Activated B cell treated with CpG ODN at 0.5 μM for 24 hours (primary cell): ENCODE measurements around the gene DYNLT1. TPM values are rescaled to one million over a fixed set of nuclear protein-coding genes. Genes with fewer than 3 reads are reported as not detected.

Experiments
- ATAC-seq: fragments of 200-7000 bp; cut with Tn5 transposase; one replicate; pipeline ENCODE4 v1.10.0; 2021; ENCODE audit warnings: low read depth, mild to moderate bottlenecking, moderate library complexity
- CTCF ChIA-PET: fragments of 350-600 bp; sonication (Branson Sonifier 250); formaldehyde crosslinking; loops from one replicate; lab custom pipeline; 2021; ENCODE audit warnings: antibody characterized with exemption; lab: Charles Lee
- POLR2A ChIA-PET: fragments of 350-600 bp; sonication (Branson Sonifier 250); formaldehyde crosslinking; loops from one replicate; lab custom pipeline; 2021; ENCODE audit warnings: antibody characterized with exemption; lab: Charles Lee
- DNase-seq: peaks from one replicate; pipeline ENCODE4 v3.0.0; 2022
- H3K27ac Mint-ChIP-seq: one replicate; pipeline ENCODE4 v1.8.0; 2020; ENCODE audit warnings: mixed read lengths
- H3K27me3 Mint-ChIP-seq: one replicate; pipeline ENCODE4 v1.8.0; 2021; ENCODE audit warnings: mixed read lengths
- H3K36me3 Mint-ChIP-seq: one replicate; pipeline ENCODE4 v1.8.0; 2021; ENCODE audit warnings: low read depth, mixed read lengths
- H3K4me1 Mint-ChIP-seq: one replicate; pipeline ENCODE4 v1.8.0; 2021; ENCODE audit warnings: mixed read lengths
- H3K4me3 Mint-ChIP-seq: one replicate; pipeline ENCODE4 v1.8.0; 2020; ENCODE audit warnings: mild to moderate bottlenecking, mixed read lengths
- H3K9me3 Mint-ChIP-seq: one replicate; pipeline ENCODE4 v1.8.0; 2020; ENCODE audit warnings: mixed read lengths
- intact Hi-C: fragments of 100-400 bp; cut with micrococcal nuclease; formaldehyde crosslinking; loops from one replicate; pipeline ENCODE4 v1.15.1; 2024
- total RNA-seq: library from RNA; stranded (reverse); gene quantifications from 2 replicates; pipeline ENCODE4 v1.2.3, GENCODE V29; 2022
- TF ChIP-seq, protein P1 (sequence below): fragments of 200-600 bp; IDR thresholded peaks from one replicate; pipeline ENCODE4 v1.8.0; 2022; ENCODE audit warnings: antibody characterized with exemption, mild to moderate bottlenecking

Gene DYNLT1
- total RNA-seq, 1 donor from 2014 or later: 43.9 TPM

DNA sequence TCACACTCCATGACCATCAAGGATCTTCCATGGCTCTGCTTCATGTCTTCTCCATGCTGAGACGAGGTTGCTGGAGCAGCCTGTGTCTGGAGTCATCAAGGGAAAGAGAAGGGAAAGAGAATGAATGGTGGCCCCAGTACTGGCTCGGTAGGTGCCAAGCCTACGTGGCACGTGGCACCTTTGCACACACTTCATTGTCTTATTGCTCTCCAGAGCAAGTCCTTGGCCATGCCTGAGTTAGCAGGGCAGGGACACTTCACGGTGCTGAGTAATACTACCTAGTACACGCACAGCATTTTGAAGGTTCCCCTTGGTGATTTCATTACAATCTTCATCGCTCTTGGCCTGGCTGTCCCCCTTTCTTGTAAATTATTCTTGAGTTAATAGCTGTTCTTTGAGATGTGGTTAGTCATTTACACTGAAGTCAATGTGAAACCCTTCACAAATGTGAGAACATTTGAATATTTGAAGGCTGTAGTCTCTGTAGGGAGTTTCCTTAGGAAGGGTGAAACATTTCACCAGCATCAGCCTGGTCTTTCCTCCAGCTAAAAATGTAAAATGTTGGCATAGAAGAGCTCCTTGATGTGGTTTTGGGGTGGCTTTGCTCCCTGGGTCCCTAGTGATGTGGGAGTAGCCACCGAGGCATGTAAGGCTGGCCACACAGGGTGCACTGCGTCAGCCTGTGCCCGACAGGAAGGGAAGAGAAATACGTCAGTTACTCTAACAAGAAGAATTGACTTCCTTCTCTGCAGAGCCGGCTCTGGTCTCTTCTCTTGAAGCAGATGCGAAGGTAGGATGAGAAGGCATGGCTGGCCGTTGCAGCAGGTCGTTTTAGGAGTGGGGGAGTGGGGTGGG lies 5.0 kb upstream of the DYNLT1 start, which contains the start of gene SYTL3:
Gene SYTL3, plus strand, starts transcription at position 766 of the 855 bp plus-strand sequence. CDS start 13,215 bp downstream, outside the sequence.
- peak; percentile 72 for ATAC-seq
- peaks cover 49% of the 10 kb centered on the region for H3K4me1 Mint-ChIP-seq
- no peaks in the 10 kb centered on the region for H3K9me3 Mint-ChIP-seq
- TF ChIP-seq, protein P1, sequence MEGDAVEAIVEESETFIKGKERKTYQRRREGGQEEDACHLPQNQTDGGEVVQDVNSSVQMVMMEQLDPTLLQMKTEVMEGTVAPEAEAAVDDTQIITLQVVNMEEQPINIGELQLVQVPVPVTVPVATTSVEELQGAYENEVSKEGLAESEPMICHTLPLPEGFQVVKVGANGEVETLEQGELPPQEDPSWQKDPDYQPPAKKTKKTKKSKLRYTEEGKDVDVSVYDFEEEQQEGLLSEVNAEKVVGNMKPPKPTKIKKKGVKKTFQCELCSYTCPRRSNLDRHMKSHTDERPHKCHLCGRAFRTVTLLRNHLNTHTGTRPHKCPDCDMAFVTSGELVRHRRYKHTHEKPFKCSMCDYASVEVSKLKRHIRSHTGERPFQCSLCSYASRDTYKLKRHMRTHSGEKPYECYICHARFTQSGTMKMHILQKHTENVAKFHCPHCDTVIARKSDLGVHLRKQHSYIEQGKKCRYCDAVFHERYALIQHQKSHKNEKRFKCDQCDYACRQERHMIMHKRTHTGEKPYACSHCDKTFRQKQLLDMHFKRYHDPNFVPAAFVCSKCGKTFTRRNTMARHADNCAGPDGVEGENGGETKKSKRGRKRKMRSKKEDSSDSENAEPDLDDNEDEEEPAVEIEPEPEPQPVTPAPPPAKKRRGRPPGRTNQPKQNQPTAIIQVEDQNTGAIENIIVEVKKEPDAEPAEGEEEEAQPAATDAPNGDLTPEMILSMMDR: no peak
- H3K36me3 Mint-ChIP-seq: peaks cover 4% of the 10 kb centered on the region
- H3K4me3 Mint-ChIP-seq: peak within 1 kb of the TSS; percentile 86
- intact Hi-C loops: loop anchor here (1.0 to 5.0 kb wide), 7 partner anchors 11 to 482 kb away; partner anchors contain the start of genes EZR, GTF2H5 and SERAC1
- ChIA-PET POLR2A (interaction anchor here (0.6 to 2.9 kb wide), 12 partner anchors 10 to 1071 kb away, joined by 3 to 14 read pairs (median 4); partner anchors contain the start of gene EZR), CTCF (interaction anchor here (0.6 to 3.1 kb wide), 6 partner anchors 10 to 323 kb away, joined by 3 to 14 read pairs (median 3); no protein-coding TSS in a partner anchor)
- peaks cover 2% of the 10 kb centered on the region for H3K27me3 Mint-ChIP-seq
- peak; percentile 57 for DNase-seq
- peak within 1 kb of the TSS; percentile 100 for H3K27ac Mint-ChIP-seq

DNA sequence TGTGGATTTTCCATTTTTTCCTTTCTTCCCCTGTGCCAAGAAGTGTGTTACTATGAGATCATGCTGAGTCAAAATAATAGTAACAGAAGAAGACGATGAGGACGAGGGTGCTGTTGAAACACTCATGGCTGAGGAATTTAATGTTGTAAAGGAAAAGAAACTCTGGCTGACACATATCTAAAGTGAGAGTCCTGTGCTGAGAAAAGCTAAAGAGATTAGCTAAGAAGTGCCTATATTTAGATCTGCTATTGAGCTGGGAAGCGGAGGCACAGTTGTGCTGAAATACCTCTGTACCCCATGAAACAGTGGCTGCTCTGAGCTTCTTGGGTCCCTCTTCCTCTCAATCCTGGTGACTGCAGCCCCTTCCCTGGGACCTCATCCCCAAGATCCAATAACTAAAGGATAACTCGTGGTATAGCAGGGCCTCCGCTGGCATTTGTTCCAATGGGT lies 4.2 kb upstream of the DYNLT1 start:
- Mint-ChIP-seq H3K27ac (peak overlapping the region; percentile 100), H3K27me3 (no peaks in the 10 kb centered on the region), H3K36me3 (peaks cover 6% of the 10 kb centered on the region), H3K4me1 (peaks cover 44% of the 10 kb centered on the region), H3K4me3 (no peak overlapping the region), H3K9me3 (no peaks in the 10 kb centered on the region)
- ChIA-PET CTCF (interaction anchor here (1.0 to 3.1 kb wide), 2 partner anchors 12 to 42 kb away, joined by 3 to 13 read pairs; no protein-coding TSS in a partner anchor), POLR2A (interaction anchor here (0.6 to 2.9 kb wide), 6 partner anchors 11 to 456 kb away, joined by 3 to 14 read pairs (median 4); no protein-coding TSS in a partner anchor)
- intact Hi-C loops: loop anchor here (2.0 to 5.0 kb wide), 6 partner anchors 68 to 481 kb away; partner anchors contain the start of genes EZR, GTF2H5 and SERAC1
- no peak for ATAC-seq
- TF ChIP-seq, protein P1: no peak
- no peak for DNase-seq

DNA sequence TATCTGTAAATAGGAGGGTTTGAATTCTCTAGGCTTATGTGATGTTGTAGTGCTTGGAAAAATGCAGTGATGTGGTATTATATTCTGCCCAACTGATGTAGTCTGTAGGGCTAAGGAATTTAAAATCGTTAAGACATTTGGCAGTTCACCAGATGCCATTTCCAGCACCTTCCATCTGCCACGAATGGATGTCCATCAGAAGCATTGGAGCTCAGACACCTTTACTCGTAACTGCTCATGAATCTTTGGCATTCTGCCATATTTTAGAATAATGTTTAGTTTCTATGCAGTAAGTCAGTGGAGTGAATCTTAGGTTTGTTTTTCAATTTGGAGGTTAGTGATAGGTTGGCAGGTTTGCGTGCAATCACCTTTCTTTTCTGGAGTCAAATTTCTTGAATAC lies 3.0 kb upstream of the DYNLT1 start:
- POLR2A ChIA-PET: no interaction called here
- Mint-ChIP-seq H3K4me1 (peaks cover 46% of the 10 kb centered on the region), H3K27me3 (no peaks in the 10 kb centered on the region), H3K36me3 (peaks cover 6% of the 10 kb centered on the region), H3K27ac (no peak overlapping the region), H3K4me3 (no peak overlapping the region), H3K9me3 (no peaks in the 10 kb centered on the region)
- ATAC-seq (no peak), DNase-seq (no peak)
- CTCF ChIA-PET: interaction anchor here (1.0 kb wide), 1 partner anchor 13 kb away, joined by 3 read pairs; no protein-coding TSS in a partner anchor
- intact Hi-C loops: loop anchor here (5.0 kb wide), 4 partner anchors 170 to 480 kb away; partner anchors contain the start of genes EZR, GTF2H5 and SERAC1
- TF ChIP-seq, protein P1: no peak

DNA sequence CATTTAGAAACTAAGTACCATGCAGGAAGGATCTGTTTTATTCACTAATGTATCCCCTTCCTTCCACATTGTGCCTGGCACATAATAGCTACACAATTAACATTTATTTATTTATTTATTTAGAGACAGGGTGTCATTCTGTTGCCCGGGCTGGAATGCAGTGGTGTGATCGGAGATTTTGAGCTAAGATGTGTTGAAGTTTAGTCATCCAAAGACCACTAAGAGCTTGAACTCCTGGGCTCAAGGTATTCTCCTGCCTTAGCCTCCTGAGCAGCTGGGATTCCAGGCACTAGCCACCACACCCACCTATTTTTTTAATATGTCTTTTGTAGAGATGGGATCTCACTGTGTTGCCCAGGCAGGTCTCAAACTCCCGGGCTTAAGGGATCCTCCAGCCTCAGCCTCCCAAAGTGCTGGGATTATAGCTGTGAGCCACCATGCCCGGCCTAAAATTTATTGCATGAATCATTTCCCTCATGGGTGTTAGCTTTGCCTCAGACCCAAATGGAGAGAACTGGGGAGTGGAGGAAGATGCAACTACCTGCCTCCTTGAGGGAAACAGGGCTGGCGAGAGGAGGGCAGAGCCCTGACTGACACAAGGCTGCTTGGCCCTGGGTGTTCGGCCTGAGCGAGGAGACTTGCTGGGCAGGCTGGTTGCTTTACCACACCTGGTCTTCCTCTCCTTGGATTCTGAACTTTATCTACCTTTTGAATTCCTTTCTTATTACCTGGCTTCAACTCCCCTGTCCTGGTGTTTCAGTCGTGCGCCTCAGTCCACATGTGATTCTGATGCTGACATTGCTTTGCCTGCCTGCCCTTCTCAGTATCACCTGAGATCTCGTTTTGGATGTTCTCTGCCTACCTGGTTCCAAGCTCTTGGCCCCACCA lies 1.7 kb upstream of the DYNLT1 start:
- H3K9me3 Mint-ChIP-seq: no peaks in the 10 kb centered on the region
- no peaks in the 10 kb centered on the region for H3K27me3 Mint-ChIP-seq
- ATAC-seq (no peak), DNase-seq (no peak)
- H3K27ac Mint-ChIP-seq: no peak overlapping the region
- intact Hi-C loops: loop anchor here (5.0 kb wide), 4 partner anchors 171 to 479 kb away; partner anchors contain the start of genes EZR, GTF2H5 and SERAC1
- TF ChIP-seq, protein P1: no peak
- POLR2A ChIA-PET: interaction anchor here (0.5 kb wide), 1 partner anchor 31 kb away, joined by 6 read pairs; no protein-coding TSS in a partner anchor
- peak overlapping the region; percentile 88 for H3K4me3 Mint-ChIP-seq
- peaks cover 54% of the 10 kb centered on the region for H3K4me1 Mint-ChIP-seq
- H3K36me3 Mint-ChIP-seq: peaks cover 11% of the 10 kb centered on the region
- CTCF ChIA-PET: interaction anchor here (0.9 to 1.5 kb wide), 2 partner anchors 14 to 45 kb away, joined by 3 to 6 read pairs; no protein-coding TSS in a partner anchor
